HG03066 (cell line): ENCODE measurements around the gene CNTNAP2.

Experiments
- ATAC-seq: cut with Tn5 transposase; IDR thresholded peaks from one replicate; pipeline ENCODE4 v1.9.1; 2021; ENCODE audit warnings: low read depth; ENCODE audit not compliant: unreplicated experiment

Gene CNTNAP2

GRCh38 chr7:147415991-147416390 lies 1299.4 kb downstream of the CNTNAP2 start:
- ATAC-seq, result no peak

GRCh38 chr7:147418966-147419365 lies 1302.4 kb downstream of the CNTNAP2 start:
- ATAC-seq, result no peak

- ATAC-seq, result no peak
These were observed 1307.3 kb downstream of the CNTNAP2 start for GRCh38 chr7:147423875-147424274.

GRCh38 chr7:147428075-147428474 lies 1311.5 kb downstream of the CNTNAP2 start:
- no peak for ATAC-seq

- ATAC-seq, result no peak
These were observed 1313.4 kb downstream of the CNTNAP2 start for GRCh38 chr7:147429961-147430360.

GRCh38 chr7:147432079-147432478 lies 1315.5 kb downstream of the CNTNAP2 start:
- no peak for ATAC-seq

GRCh38 chr7:147432576-147432975 lies 1316.0 kb downstream of the CNTNAP2 start:
- ATAC-seq, result no peak

GRCh38 chr7:147436718-147437117 lies 1320.1 kb downstream of the CNTNAP2 start:
- ATAC-seq, result no peak

GRCh38 chr7:147438216-147438615 lies 1321.6 kb downstream of the CNTNAP2 start:
- ATAC-seq, result no peak

- ATAC-seq, result no peak
These were observed 1327.3 kb downstream of the CNTNAP2 start for GRCh38 chr7:147443942-147444341.

- no peak for ATAC-seq
These were observed 1336.2 kb downstream of the CNTNAP2 start for GRCh38 chr7:147452816-147453215.

GRCh38 chr7:147465223-147465622 lies 1348.6 kb downstream of the CNTNAP2 start:
- ATAC-seq, result no peak

- no peak for ATAC-seq
These were observed 1356.0 kb downstream of the CNTNAP2 start for GRCh38 chr7:147472556-147472955.

GRCh38 chr7:147474862-147475261 lies 1358.3 kb downstream of the CNTNAP2 start:
- ATAC-seq, result no peak

GRCh38 chr7:147477526-147477925 lies 1360.9 kb downstream of the CNTNAP2 start:
- ATAC-seq, result no peak

GRCh38 chr7:147478796-147479195 lies 1362.2 kb downstream of the CNTNAP2 start:
- no peak for ATAC-seq

GRCh38 chr7:147483634-147484292 lies 1367.2 kb downstream of the CNTNAP2 start:
- ATAC-seq, result no peak

GRCh38 chr7:147485660-147486210 lies 1369.1 kb downstream of the CNTNAP2 start:
- no peak for ATAC-seq

- no peak for ATAC-seq
These were observed 1376.0 kb downstream of the CNTNAP2 start for GRCh38 chr7:147492606-147493005.

GRCh38 chr7:147496209-147496608 lies 1379.6 kb downstream of the CNTNAP2 start:
- no peak for ATAC-seq

GRCh38 chr7:147497246-147497645 lies 1380.6 kb downstream of the CNTNAP2 start:
- no peak for ATAC-seq

GRCh38 chr7:147498081-147498480 lies 1381.5 kb downstream of the CNTNAP2 start:
- ATAC-seq, result no peak
